GM18517 (cell line): Measurements from ENCODE around the gene KDF1.
"Not testable (repeated sequence)": the region's sequence is repeated elsewhere in the genome, so short reads cannot be mapped to it uniquely, and the experiment has no call there.

Experiments
- ATAC-seq: cut with Tn5 transposase; IDR thresholded peaks from one replicate; pipeline ENCODE4 v1.9.1; 2021; ENCODE audit warnings: mild to moderate bottlenecking, moderate library complexity; ENCODE audit not compliant: unreplicated experiment

The KDF1 gene

DNA sequence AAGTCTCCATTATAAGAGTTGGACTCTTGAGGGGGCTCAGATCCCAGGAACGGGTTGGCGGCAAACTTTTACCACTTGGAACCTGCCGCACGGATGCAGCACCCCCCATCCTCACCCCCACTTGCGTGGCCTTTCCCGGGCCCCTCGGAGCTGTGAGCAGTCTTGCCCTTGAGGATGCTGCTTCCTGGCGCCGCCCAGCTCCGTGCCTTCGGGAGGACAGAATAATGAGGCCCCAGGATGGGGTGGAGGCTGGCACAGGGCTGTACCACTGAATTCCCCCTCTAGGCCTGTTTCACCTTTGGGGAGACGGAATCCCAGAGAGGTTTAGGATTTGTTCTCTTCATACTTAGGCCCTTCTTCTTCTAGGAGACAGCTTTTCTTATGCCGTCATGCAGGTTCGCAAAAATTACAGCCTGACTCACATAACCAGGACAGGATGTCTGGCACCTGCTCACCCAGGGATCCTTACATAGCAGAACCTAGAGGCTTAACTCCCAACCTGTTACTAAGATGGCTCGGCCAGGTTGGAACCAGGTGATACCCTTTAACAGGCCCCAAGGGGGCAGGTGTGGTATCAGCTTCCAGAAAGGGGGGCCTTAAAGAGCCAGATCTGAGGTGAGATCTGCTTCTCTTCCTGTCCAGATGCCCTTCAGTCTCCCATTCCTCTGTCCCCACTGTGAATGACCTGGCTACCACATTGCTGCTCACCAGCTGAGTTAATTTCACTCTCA is 34.7 kb upstream of the KDF1 start:
- no peak for ATAC-seq

DNA sequence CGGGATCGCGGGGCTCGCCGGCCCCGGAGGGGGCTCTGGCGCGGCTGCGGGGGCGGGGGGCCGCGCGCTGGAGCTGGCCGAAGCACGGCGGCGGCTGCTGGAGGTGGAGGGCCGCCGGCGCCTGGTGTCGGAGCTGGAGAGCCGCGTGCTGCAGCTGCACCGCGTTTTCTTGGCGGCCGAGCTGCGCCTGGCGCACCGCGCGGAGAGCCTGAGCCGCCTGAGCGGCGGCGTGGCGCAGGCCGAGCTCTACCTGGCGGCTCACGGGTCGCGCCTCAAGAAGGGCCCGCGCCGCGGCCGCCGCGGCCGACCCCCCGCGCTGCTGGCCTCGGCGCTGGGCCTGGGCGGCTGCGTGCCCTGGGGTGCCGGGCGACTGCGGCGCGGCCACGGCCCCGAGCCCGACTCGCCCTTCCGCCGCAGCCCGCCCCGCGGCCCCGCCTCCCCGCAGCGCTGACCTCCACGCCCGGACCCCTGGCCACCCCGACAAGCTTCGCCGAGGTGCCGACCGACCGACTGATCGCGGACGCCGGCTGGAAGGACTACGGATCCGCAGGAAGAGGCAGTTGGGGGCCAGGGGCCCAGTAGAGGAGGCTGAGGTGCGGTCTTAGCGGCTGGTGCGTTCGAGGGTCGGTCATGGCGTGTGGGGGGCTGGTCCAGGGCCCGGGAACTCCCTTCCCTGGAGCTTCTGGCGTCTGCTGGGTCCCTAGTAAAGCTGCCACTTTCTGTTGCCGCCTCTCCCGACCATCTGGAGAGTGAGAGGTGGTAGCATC is 33.9 kb upstream of the KDF1 start:
- no peak for ATAC-seq

DNA sequence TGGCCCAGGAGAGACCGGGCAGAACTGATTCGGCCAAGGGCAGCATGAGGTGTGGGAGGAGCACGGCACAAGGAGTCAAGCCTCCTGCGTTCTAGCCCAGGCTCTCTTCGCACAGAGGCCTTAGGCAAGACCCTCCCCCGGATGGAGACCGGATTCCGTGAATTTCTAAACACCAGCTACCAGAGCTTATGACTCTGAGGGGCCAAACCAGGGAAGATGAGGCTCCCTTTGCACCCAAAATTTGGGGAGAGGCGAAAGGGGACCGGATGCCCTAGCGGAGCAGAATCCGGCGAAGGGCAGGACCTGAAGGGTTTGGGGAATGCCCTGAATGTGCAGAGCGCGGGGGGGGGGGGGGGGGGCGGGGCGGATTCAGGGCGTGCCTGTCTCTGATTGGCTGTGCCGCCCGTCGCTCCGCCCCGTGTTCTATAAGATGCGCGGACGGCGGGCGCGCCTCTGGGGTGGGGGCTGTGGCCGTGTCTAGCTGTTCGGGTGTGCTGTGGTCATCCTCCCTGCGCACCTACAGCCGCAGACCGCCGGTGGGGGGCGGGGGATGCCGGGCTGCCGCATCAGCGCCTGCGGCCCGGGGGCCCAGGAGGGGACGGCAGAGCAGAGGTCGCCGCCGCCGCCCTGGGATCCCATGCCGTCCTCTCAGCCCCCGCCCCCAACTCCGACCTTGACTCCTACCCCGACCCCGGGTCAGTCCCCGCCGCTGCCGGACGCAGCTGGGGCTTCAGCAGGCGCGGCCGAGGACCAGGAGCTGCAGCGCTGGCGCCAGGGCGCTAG is 33.2 kb upstream of the KDF1 start, which contains the start of gene TRNP1:
TRNP1 (plus strand) TSS at position 456 of the 783 bp plus-strand sequence; CDS start at position 551, 95 bp downstream.
- no peak for ATAC-seq

DNA sequence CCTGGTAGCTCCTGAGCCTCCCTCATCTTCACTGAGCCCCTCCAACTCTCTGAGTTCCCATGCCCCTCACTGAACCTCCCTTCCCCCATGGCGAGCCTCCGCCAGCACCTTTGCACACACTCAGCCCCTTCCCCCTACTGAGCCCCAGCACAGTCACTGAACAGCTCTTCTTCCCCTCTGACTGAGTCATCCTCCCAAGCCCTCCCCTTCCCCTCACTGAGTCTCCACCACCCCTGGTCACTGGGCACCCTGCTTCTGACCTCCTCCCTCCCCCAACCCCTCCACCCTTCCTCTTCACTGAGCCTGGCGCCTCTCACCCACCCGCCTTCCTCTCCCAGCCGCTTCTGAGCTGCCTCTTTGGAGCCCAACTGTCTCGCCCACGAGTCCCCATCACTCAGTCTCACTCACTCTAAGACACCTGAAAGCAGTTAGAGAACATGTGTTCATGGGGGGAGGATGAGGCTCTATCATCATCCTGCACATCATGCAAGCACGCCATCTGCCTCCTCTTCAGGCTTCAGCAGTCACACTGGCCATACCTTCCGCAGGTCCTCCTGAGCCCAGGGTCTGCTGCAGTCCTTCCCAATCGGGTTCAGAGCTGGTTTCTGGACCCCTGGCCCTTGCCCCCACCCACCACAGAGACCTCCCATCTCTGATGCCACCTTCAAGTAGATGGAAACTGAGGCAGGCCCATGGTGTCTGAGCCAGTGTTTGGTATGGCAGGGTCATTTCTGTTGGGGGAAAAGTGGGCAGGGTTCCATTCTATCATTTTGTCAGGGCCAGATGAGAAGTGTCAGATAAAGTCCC is 31.2 kb upstream of the KDF1 start:
- no peak for ATAC-seq

DNA sequence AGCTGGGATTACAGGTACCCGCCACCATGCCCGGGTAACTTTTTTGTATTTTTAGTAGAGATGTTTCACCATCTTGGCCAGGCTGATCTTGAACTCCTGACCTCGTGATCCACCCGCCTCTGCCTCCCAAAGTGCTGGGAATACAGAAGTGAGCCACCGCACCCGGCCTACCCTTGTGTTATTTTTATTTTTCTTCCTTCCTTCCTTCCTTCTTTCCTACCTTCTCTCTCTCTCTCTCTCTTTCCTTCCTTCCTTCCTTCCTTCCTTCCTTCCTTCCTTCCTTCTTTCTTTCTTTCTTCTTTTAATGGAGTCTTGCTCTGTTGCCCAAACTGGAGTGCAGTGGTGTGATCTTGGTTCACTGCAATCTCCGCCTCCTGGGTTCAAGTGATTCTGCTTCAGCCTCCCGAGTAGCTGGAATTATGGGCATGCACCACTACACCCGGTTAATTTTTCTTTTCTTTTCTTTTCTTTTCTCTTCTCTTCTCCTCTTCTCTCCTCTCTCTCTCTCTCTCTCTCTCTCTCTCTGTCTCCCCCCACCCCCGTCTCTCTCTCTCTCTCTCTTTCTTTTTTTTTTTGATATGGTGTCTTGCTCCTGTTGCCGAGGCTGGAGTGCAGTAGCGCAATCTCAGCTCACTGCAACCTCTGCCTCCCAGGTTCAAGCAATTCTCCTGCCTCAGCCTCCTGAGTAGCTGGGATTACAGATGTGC is 29.3 kb upstream of the KDF1 start:
- ATAC-seq = not testable (repeated sequence)

DNA sequence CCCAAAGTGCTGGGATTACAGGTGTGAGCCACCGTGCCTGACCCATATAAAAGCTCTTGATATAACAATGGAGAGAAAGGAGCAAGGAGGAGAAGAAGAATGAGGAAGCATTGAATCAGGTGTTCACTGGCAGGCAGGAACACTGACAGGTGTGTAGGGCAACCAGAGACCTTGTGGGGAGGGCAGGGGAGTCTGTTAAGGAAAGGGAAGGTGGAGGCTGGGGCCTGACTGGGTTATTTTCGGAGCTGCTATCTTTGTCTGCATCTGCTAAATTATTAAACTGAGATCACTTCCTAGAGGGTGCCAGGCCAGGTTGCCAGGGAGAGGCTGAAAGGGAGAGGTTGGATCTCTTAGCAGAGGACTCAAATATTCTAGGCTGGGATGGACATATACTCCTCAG is 26.4 kb upstream of the KDF1 start:
- no peak for ATAC-seq

DNA sequence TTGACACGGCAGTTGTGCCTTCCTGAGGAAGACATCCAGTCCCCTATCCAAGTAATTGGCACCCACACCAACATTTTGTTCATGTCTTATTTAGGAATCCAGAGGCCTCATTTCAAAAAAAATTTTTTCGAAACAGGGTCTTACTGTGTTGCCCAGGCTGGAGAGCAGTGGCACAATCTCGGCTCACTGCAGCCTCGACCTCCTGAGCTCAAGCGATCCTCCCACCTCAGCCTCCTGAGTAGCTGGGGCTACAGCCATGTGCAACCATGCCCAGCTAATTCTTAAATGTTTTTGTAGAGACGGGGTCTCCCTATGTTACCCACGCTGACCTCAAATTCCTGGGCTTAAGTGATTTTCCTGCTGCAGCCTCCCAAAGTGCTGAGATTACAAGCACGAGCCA is 24.0 kb upstream of the KDF1 start:
- ATAC-seq = no peak

DNA sequence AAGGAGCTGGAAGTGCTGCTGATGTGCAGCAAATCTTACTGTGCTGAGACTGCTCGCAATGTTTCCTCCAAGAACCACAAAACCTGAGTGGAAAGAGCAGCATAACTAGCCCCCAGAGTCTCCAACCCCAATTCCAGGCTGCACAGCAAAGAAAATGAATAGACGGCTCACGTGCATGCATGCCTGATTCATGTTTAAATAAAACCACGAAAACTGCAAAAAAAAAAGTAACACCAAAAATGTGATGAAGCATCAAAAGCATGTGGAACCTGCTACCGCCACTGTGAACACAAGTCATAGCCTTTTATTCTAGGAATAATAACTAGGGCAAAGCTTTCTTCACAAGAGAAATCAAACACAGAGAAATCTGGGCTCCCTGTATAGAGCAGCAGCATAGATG is 23.6 kb upstream of the KDF1 start:
- ATAC-seq = no peak

DNA sequence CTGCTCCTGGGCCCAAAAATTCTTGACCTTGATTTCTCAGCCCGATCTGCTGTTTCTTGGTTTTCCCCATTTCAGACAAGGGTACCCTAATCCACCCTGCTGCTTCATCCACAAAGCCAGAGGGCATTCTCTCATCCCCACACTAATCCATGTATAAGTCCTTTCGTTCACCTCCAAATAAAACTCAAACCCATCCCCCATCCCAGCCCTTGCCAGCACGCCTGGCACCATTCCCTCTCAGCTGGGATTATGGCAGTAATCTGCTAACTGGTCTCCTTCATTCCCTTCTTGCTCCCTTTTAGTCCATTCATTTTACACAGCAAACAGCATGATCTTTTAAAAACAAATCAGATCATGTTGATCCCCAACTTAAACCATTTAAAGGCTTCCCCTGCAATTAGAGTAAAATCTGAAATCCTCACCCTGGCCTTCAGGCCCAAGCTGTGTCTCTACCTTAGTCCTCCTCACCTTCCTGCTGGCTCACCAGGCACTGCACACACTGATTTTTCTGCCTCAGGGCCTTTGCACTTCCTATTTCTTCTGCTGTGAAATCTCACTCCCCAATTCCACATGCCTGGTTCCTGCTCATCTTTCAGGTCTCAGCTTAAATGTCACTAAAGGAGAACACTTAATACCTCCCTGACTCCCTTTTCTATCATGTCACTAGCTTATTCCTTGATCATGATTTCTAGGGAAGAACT is 21.0 kb upstream of the KDF1 start:
- ATAC-seq = no peak

DNA sequence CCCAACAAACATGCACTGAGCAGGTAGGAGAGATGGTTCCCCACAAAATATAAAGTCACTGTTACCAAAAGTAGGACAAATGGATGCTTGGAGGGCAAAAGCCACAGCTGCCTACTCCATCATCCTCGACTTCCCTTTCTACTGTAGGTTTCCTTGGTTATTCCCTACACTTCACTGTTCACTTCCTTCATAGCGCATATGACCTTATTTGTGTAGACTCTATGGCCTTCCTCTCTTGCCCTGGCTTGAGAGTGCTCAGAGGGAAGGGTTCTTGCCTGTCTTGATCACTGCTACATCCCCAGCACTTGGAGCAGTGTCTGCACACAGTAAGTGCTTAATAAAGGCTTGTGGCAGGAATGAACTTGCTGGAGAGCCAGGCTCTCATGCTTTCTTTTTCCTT is 18.6 kb upstream of the KDF1 start:
- ATAC-seq = no peak

DNA sequence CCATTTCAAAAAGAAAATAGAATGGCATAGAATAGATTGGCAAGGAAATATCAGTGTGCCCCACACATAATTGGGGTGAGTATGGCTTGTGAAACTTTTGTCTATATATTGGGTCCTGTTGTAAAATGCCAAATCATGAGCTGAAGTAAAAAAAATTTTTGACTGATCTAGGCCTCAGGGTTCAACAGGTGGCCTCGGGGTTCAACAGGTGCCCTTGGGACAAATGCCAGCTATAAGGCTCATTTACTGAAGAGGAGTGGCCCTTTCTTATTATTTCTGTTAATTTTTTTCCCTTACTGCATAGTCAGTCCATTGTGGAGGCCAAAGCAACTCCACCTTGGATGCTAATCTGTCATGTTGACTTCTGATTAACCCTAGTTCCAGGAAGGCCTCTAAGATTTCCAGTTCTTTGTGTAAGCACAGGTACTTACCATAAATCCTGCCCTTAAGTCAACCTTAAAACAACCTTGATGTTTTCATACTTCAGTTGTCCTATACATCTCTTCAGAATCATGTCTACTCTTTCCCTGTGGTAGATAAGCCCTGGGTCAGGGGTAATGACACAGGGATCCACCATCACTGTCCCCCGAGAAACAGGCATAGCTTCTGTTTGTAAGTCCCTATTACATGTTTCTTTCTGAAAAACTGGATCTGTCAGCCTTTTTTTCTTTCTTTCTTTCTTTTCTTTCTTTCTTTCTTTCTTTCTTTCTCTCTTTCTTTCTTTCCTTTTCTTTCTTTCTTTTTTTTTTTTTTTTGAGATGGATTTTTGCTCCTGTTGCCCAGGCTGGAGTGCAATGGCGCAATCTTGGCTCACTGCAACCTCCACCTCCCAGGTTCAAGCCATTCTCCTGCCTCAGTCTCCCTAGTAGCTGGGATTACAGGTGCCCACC is 16.6 kb upstream of the KDF1 start:
- ATAC-seq = no peak

DNA sequence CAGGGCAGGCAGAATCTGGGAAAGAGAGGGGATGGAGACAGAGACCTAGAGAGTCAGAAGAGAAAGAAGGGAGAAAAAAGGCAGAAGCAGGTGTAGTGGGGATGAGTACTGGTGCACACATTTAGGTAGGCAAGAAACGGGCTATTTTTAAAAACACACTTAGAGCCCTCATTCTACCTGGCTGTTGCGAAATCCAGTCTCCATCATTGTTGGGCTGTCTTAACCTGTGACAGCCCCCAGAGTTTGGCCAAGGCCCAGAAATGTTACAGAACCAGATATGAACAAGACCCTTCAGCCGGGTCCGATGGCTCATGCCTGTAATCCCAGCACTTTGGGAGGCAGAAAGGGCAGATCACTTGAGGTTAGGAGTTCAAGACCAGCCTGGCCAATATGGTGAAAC is 12.6 kb upstream of the KDF1 start:
- ATAC-seq = no peak

DNA sequence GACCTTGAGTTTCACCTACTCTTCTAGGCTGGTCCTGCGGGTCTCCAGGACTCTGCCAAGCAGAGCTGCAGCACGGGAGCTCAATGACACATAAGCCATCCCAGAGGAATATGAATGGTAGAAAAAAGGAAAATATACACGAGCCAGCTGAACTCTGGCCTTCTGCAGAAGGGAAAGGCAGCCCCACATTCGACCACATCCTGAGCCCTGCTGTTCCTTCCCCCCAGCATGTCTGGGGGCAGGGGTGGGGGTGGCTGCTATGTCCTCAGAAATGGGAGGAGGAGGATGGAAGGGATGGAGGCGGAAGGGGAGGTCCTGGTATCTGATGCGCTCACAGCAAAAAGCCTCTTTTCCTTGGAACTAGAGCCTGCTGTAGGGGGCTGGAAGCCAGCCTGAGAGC is 12.1 kb upstream of the KDF1 start:
- no peak for ATAC-seq

DNA sequence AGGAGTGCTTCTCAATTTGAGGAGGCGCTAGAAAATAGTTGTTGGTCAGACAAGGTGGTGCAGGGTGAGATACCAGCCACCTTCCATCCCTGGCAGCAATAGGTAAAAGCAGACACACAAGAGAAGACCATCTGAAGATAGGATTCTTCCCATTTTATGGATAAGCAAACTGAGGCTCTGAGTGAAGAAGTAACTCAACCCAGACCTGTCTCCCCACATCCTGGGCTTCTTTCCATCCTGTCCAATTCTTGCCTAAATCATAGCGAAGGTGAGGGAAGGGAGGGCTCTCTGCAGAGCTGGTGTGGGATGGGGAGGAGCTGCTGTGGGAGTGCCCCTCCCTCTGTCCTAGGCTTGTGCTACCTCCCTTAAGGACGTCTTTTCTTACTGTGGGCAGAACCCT is 11.3 kb upstream of the KDF1 start:
- ATAC-seq = no peak

DNA sequence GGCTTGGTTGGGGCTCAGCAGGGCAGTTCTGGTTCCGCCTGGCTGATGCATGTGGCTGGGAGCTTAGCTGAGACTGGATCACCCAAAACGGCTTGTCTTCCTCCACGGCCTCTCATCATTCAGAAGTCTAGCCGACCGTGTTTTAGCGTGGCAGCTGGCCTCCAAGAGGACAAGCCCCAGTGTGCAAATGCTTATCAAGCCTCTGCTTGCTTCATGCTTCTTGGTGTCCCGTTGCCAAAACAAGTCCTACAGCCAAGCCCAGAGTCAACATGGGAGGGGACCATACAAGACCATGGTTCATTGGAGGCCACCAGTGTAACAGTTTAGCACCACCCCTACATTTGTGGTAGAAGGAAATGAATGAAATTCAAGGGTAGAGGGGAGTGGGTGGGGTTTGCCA is 10.5 kb upstream of the KDF1 start:
- no peak for ATAC-seq

DNA sequence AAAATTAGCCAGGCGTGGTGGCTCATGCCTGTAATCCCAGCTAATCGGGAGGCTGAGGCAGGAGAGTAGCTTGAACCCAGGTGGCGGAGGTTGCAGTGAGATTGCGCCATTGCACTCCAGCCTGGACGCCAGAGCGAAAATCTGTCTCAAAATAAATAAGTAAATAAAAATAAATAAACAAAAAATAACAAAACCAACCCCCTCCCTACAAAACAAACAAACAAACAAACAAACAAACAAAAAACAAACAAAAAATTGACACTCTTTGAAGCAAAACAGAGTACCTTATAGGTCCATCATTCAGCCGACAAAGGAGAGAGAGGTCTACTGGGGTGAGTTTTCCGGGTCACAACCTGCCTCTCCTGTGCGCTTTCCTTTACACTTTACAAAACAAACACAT is 5.4 kb upstream of the KDF1 start:
- ATAC-seq = no peak

DNA sequence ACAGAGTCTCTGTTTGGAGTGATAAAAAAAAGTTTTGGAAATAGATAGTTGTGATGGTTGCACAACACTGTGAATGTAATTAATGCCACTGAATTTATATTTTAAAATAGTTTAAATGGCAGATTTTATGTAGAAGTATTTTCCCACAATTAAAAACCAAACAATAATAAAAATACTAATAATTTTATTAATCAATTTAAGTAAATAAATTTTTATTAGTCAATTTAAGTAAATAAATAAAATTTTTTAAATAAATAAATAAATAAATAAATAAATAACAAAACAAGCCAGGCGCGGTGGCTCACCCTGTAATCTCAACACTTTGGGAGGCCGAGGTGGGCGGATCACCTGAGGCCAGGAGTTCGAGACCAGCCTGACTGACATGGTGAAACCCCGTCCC is 4.9 kb upstream of the KDF1 start:
- ATAC-seq = no peak

DNA sequence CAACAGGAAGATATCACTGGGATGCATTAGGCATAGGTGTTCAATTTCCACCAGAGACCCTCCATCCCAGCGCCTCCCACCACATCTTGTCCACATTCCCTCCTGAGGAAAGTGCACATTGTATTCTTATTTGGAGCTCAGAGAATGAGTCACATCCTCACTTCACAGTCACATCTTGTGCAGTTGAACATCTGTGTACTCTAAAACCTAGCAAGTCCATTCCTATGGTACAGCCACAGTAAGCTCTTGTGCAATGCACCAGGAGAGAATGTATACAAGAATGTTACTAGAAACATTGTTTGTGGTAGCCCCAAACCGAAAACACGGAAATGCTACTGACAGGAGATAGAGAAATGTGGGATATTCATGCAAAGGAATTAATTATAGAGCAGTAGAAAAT is 1.6 kb upstream of the KDF1 start:
- no peak for ATAC-seq

DNA sequence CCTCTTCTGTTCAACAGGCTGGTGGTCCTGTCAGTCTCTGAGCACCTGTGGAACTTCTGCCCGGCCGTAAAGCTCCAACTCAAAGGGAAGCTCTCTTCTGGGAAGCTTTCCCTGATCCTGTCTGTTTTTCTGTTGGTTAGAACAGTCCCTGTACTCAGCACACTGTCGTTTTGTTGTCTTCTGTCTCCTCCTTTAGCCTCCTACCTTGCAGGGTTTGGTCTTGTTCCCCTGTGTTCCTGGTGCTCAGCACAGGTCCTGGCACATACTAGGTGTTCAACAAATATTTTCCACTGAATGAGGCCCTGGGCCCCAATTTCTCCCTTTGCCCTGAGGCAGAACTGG is 328 bp upstream of the KDF1 start:
- ATAC-seq = no peak
